Effector memory CD8-positive, alpha-beta T cell (primary cell): ENCODE measurements around the gene COPG1.
"Not testable (repeated sequence)": the region's sequence is repeated elsewhere in the genome, so short reads cannot be mapped to it uniquely, and the experiment has no call there.

Source experiments
- ATAC-seq: fragments of 150-1000 bp; cut with Tn5 transposase; replicated peaks from 2 replicates; pipeline ENCODE4 v1.10.0; 2021; ENCODE audit warnings: mild to moderate bottlenecking, moderate library complexity
- DNase-seq, 3 experiments: peaks; one replicate each; pipeline ENCODE4 v3.0.0; 2021
- H3K27ac Mint-ChIP-seq, 2 donors: one replicate each; pipeline ENCODE4 v1.8.0; 2022; ENCODE audit warnings: mild to moderate bottlenecking in 2 of 2, mixed read lengths in 2 of 2, moderate library complexity in 2 of 2
- H3K27me3 Mint-ChIP-seq, 2 donors: one replicate each; pipeline ENCODE4 v1.8.0; 2022; ENCODE audit warnings: mixed read lengths in 2 of 2
- H3K36me3 Mint-ChIP-seq: one replicate; pipeline ENCODE4 v1.8.0; 2022; ENCODE audit warnings: mild to moderate bottlenecking, moderate library complexity, mixed read lengths; ENCODE audit not compliant: insufficient read depth
- H3K4me1 Mint-ChIP-seq, 2 donors: one replicate each; pipeline ENCODE4 v1.8.0; 2022; ENCODE audit warnings: low read depth in 2 of 2, mixed read lengths in 2 of 2
- H3K4me3 Mint-ChIP-seq, 2 donors: one replicate each; pipeline ENCODE4 v1.8.0; 2022; ENCODE audit warnings: mild to moderate bottlenecking in 2 of 2, mixed read lengths in 2 of 2, moderate library complexity in 2 of 2
- H3K9me3 Mint-ChIP-seq, 2 donors: one replicate each; pipeline ENCODE4 v1.8.0; 2022; ENCODE audit warnings: mixed read lengths in 2 of 2

COPG1 gene

GRCh38 chr3:129230311-129231019 is 18.9 kb upstream of the COPG1 start:
- Mint-ChIP-seq H3K27me3 (peaks cover 0 to 10% of the 10 kb centered on the region in 2 donors), H3K4me3 (no peak overlapping the region), H3K4me1 (no peaks in the 10 kb centered on the region), H3K27ac (peak overlapping the region in 1 of 2 donors; percentile 57), H3K36me3 (no peaks in the 10 kb centered on the region), H3K9me3 (no peaks in the 10 kb centered on the region)
- no peak for DNase-seq
- peak; percentile 47 for ATAC-seq

- peak overlapping the region in 1 of 2 donors; percentile 10 for H3K27ac Mint-ChIP-seq
- H3K27me3 Mint-ChIP-seq: peaks cover 0 to 10% of the 10 kb centered on the region in 2 donors
- no peak for ATAC-seq
- no peaks in the 10 kb centered on the region for H3K9me3 Mint-ChIP-seq
- no peaks in the 10 kb centered on the region for H3K36me3 Mint-ChIP-seq
- DNase-seq: no peak
- H3K4me3 Mint-ChIP-seq: no peak overlapping the region
- no peaks in the 10 kb centered on the region for H3K4me1 Mint-ChIP-seq
These were observed 17.9 kb upstream of the COPG1 start for GRCh38 chr3:129231331-129232119.

GRCh38 chr3:129233538-129233937 is 15.9 kb upstream of the COPG1 start:
- Mint-ChIP-seq H3K4me3 (no peak overlapping the region), H3K9me3 (no peaks in the 10 kb centered on the region), H3K36me3 (no peaks in the 10 kb centered on the region), H3K4me1 (no peaks in the 10 kb centered on the region), H3K27me3 (peaks cover 0 to 10% of the 10 kb centered on the region in 2 donors), H3K27ac (peak overlapping the region in 1 of 2 donors; percentile 8)
- DNase-seq: no peak
- peak; percentile 63 for ATAC-seq

DNA sequence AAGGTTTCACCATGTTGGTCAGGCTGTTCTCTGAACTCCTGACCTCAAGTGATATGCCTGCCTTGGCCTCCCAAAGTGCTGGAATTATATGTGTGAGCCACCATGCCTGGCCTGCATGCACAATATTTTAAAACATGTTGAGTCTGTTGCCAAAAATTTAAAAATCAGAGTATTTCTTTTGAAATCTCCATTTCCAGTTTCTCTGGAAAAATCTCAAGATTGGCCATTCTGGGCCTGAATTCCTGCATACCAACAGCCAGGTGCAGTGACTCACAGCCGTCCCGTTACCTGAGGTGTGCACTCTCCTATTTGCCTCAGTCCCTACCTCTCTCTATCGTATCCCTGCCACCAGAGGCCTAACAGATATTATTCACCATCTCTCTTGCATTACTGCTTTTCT is 15.0 kb upstream of the COPG1 start:
- Mint-ChIP-seq H3K27ac (no peak overlapping the region), H3K4me1 (peaks cover 0 to 4% of the 10 kb centered on the region in 2 donors), H3K4me3 (no peak overlapping the region), H3K36me3 (no peaks in the 10 kb centered on the region), H3K27me3 (peaks cover 0 to 17% of the 10 kb centered on the region in 2 donors), H3K9me3 (no peaks in the 10 kb centered on the region)
- ATAC-seq: no peak
- DNase-seq: no peak

DNA sequence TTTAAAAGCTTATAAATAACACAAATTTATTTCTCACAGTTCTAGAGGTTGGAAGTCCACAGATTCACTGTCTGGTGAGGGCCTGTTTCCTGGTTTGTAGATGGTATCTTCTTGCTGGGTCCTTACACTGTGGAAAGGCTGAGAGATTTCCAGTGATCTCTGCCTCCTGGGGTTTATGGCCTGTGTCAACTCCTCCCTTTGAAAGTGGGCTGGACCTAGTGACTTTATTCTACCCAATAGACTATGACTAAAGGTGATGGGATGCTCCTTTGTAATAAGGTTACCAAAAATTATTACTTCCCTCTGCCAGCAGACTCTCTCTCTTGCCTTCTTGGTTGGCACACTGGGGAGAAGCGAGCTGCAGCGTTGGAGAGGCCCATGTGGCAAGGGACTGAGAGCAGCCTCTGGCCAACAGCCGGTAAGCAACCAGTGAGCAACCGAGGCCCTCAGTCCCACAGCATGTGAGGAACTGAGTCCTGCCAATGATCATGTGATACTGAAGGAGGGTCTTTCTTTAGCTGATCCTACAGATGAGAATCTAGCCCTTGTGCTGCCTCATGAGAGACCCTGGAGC is 14.0 kb upstream of the COPG1 start:
- Mint-ChIP-seq H3K36me3 (no peaks in the 10 kb centered on the region), H3K9me3 (no peaks in the 10 kb centered on the region), H3K27me3 (peaks cover 0 to 17% of the 10 kb centered on the region in 2 donors), H3K4me3 (no peak overlapping the region), H3K27ac (no peak overlapping the region), H3K4me1 (peaks cover 0 to 4% of the 10 kb centered on the region in 2 donors)
- DNase-seq (no peak), ATAC-seq (no peak)

DNA sequence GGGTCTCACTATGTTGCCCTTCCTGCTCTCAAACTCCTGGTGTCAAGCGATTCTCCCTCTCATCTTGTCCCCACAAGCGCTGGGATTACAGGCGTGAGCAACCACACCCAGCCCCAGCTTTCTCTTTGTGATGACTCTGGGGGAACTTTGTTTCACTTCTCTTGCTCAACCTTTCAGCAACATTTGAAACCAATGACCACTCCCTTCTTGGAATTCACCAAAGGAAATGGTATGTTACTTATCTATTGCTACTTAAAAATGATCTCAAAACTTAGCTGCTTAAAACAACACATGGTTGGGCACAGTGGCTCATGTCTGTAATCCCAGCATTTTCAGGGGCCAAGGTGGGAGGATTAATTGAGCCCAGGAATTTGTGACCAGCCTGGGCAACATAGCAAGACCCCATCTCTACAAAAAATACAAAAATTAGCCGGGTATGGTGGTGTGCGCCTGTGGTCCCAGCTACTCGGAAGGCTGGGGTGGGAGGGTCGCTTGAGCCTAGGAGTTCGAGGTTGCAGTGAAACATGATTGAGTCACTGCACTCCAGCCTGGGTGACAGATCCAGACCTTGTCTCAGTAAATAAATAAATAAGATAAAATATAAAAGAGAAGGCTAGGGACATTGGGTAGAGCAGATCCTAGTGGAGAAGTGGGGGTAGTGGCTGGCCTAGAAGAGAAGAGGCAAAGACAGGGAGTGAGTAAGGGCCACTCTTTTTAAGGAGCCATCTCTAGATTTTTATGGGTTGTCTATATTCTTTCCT is 10.3 kb upstream of the COPG1 start:
- H3K9me3 Mint-ChIP-seq: no peaks in the 10 kb centered on the region
- peaks cover 3% of the 10 kb centered on the region for H3K36me3 Mint-ChIP-seq
- H3K4me1 Mint-ChIP-seq: peaks cover 0 to 4% of the 10 kb centered on the region in 2 donors
- no peak overlapping the region for H3K4me3 Mint-ChIP-seq
- DNase-seq: no peak
- ATAC-seq: no peak
- peak overlapping the region in 1 of 2 donors; percentile 45 for H3K27ac Mint-ChIP-seq
- H3K27me3 Mint-ChIP-seq: peaks cover 0 to 7% of the 10 kb centered on the region in 2 donors

GRCh38 chr3:129239991-129240390 is 9.4 kb upstream of the COPG1 start:
- Mint-ChIP-seq H3K27ac (no peak overlapping the region), H3K9me3 (no peaks in the 10 kb centered on the region), H3K27me3 (peaks cover 0 to 7% of the 10 kb centered on the region in 2 donors), H3K4me3 (no peak overlapping the region), H3K4me1 (peaks cover 0 to 4% of the 10 kb centered on the region in 2 donors), H3K36me3 (peaks cover 3% of the 10 kb centered on the region)
- DNase-seq (no peak), ATAC-seq (no peak)

GRCh38 chr3:129240436-129240835 is 9.0 kb upstream of the COPG1 start:
- H3K9me3 Mint-ChIP-seq: no peaks in the 10 kb centered on the region
- ATAC-seq (no peak), DNase-seq (no peak)
- H3K4me1 Mint-ChIP-seq: peaks cover under 1 to 4% of the 10 kb centered on the region in 2 donors
- H3K36me3 Mint-ChIP-seq: peaks cover 5% of the 10 kb centered on the region
- no peak overlapping the region for H3K27ac Mint-ChIP-seq
- H3K27me3 Mint-ChIP-seq: peaks cover 0 to 7% of the 10 kb centered on the region in 2 donors
- H3K4me3 Mint-ChIP-seq: no peak overlapping the region

GRCh38 chr3:129245141-129245540 is 4.3 kb upstream of the COPG1 start:
- Mint-ChIP-seq H3K27me3 (no peaks in the 10 kb centered on the region), H3K27ac (no peak overlapping the region), H3K4me1 (peaks cover 22 to 27% of the 10 kb centered on the region in 2 donors), H3K4me3 (no peak overlapping the region), H3K36me3 (peaks cover 27% of the 10 kb centered on the region), H3K9me3 (no peaks in the 10 kb centered on the region)
- DNase-seq (no peak), ATAC-seq (no peak)

GRCh38 chr3:129245641-129246306 is 3.6 kb upstream of the COPG1 start:
- H3K9me3 Mint-ChIP-seq, H3K4me3 Mint-ChIP-seq, H3K27me3 Mint-ChIP-seq, H3K27ac Mint-ChIP-seq: not testable (repeated sequence)
- Mint-ChIP-seq H3K36me3 (peaks cover 33% of the 10 kb centered on the region), H3K4me1 (peaks cover 28 to 33% of the 10 kb centered on the region in 2 donors)
- DNase-seq: peak; percentile 66 to 68 (median 67)
- ATAC-seq: peak; percentile 67

DNA sequence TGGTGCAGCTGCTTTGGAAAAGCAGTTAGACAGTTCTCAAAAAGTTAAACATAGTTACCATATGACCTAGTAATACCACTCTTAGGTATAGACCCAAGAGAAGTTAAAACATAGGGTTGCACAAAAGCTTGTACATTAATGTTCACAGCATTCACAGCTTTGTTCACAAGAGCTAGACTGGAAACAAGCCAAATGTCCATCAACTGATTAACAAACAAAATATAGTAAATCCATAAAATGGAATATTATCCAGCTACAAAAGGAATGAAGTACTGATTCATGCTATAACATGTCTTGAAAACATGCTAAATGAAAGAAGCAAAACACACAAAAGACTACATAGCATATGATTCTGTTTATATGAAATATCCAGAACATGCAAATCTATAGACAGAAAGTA is 2.8 kb upstream of the COPG1 start:
- ATAC-seq: no peak
- DNase-seq: no peak
- Mint-ChIP-seq H3K4me1 (peaks cover 28 to 34% of the 10 kb centered on the region in 2 donors), H3K36me3 (peaks cover 36% of the 10 kb centered on the region), H3K27me3 (no peaks in the 10 kb centered on the region), H3K4me3 (no peak overlapping the region), H3K9me3 (no peaks in the 10 kb centered on the region), H3K27ac (no peak overlapping the region)

DNA sequence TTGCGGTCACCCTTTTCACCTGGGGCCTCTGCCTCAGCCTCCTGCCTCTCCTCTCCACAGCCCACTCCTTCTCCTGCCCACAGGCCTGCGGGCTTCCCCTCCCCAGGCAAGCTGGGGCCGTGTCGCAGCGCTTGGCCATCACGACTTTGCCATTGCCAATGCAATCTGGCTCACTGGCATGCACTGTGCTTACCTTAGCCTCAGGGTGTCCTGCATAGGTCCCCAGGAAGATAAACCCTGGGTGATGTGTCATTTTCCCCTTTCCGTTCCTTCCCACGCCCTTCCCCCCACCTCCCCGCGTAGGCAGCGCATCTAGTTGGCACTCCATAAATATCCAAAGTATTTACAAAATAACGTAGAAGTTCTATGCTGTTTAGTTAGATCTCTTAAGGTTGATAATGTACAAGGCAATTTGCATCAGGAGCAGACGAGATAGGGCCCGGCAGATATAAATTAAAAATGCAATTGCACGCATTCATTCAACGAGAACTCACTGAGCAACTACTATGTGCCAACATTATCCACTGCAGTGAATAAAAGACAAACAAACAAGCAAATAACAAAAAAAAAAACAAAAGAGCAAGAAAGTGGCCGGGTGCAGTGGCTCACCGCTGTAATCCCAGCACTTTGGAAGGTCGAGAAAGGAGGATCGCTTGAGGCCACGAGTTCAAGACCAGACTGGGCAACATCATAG is 973 bp upstream of the COPG1 start:
- DNase-seq (no peak), ATAC-seq (no peak)
- Mint-ChIP-seq H3K4me3 (peak overlapping the region; percentile 93), H3K27me3 (no peaks in the 10 kb centered on the region), H3K27ac (peak overlapping the region; percentile 98 to 99), H3K9me3 (no peaks in the 10 kb centered on the region), H3K36me3 (peaks cover 49% of the 10 kb centered on the region), H3K4me1 (peaks cover 33 to 40% of the 10 kb centered on the region in 2 donors)
